GM21367 (cell line): Measurements from ENCODE around the gene NSD1.
"Not testable (repeated sequence)": the region's sequence is repeated elsewhere in the genome, so short reads cannot be mapped to it uniquely, and the experiment has no call there.

Experiments used
- ATAC-seq: cut with Tn5 transposase; IDR thresholded peaks from one replicate; pipeline ENCODE4 v1.9.1; 2021; ENCODE audit not compliant: unreplicated experiment

NSD1 gene

DNA sequence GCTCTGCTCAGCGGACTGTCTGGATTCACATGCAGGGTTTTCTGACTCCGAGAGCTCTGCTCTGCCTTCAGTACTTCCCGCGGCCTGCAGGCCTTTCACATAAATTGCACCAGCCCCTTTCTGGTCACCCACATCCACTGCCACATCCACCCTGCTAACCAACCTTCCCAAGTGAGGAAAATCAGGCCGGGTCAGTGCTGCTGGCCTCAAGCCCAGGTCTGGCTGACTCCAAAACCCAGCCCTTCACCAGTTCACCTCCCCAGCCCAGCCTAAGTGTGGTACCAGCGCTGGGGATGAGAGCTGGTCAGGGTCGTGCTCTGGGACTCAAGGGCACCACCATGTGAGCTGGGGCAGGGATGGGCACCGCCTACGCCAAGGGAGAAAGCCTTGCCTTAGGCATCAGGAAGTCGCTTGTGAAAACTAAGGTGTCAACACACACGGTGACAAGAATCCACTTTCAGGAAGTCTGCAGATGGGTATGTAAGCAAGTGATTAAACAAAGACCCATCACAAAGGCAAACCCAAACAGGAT, 205.6 kb downstream of the NSD1 start:
- ATAC-seq = no peak

- ATAC-seq = not testable (repeated sequence)
These were observed 209.4 kb downstream of the NSD1 start for GRCh38 chr5:177343000-177343399.

GRCh38 chr5:177343777-177344176, 210.2 kb downstream of the NSD1 start:
- ATAC-seq = no peak

- ATAC-seq = no peak
These were observed 211.3 kb downstream of the NSD1 start for GRCh38 chr5:177344891-177345290.

DNA sequence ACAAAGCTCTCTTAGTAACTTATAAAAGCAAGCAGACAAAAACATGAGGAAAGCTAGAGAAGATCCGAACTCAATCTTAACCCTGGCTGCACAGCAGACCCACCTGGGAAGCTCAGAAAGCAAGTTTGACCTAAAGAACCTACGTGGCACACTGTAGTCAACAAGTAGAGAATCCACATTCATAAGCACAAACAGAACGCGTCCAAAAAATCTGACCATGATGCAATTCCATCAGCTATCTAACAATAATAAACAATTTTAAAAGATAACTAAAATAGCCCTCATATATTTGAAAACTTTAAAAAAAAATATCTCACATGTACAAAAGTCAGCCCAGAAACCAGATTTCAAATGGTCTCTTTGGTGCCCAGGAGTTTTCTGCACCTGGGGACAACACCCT, 213.2 kb downstream of the NSD1 start:
- no peak for ATAC-seq

GRCh38 chr5:177347699-177348098, 214.1 kb downstream of the NSD1 start:
- ATAC-seq = no peak

DNA sequence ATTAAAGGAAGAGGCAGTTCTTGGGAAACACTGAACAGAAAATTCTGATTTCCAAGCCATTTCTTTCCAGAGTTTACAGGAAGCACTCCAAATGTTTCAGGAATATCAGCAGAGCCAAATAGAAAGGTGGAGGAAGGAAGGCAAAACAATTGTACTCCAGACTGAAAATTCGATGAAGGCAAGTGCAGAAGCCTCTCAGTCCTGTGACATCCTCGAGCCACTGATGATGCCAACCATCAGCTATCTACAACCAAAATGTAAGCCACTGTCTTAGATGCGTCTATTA, 215.7 kb downstream of the NSD1 start:
- ATAC-seq = no peak

- no peak for ATAC-seq
These were observed 216.2 kb downstream of the NSD1 start for GRCh38 chr5:177349762-177350161.
